Germinal center (tissue), 1 donor: ENCODE measurements around the gene PARD3.

Experiments
- DNase-seq: peaks from one replicate; pipeline ENCODE4 v3.0.0; 2012; ENCODE audit warnings: mixed read lengths, low spot score

Gene PARD3

DNA sequence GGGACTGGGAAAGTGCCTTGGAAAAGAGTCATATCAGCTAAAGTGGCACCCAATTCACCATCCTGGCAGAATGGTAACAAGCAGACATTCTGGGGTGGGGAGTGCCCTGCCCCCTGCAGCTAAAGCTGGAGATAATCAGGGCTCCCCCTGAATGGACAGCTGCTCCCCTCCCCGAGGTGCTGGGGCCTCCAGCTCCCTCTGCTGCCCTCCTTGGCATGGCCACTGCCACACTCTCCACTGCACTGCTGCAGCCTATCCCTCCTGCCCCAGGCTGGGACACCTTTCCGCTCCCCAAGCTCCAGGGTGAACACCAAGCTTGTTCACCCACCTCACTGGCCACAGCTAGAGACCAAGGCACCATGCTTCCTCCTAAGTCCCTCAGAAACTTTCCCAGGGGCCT, 9.8 kb upstream of the PARD3 start:
- DNase-seq: no peak

DNA sequence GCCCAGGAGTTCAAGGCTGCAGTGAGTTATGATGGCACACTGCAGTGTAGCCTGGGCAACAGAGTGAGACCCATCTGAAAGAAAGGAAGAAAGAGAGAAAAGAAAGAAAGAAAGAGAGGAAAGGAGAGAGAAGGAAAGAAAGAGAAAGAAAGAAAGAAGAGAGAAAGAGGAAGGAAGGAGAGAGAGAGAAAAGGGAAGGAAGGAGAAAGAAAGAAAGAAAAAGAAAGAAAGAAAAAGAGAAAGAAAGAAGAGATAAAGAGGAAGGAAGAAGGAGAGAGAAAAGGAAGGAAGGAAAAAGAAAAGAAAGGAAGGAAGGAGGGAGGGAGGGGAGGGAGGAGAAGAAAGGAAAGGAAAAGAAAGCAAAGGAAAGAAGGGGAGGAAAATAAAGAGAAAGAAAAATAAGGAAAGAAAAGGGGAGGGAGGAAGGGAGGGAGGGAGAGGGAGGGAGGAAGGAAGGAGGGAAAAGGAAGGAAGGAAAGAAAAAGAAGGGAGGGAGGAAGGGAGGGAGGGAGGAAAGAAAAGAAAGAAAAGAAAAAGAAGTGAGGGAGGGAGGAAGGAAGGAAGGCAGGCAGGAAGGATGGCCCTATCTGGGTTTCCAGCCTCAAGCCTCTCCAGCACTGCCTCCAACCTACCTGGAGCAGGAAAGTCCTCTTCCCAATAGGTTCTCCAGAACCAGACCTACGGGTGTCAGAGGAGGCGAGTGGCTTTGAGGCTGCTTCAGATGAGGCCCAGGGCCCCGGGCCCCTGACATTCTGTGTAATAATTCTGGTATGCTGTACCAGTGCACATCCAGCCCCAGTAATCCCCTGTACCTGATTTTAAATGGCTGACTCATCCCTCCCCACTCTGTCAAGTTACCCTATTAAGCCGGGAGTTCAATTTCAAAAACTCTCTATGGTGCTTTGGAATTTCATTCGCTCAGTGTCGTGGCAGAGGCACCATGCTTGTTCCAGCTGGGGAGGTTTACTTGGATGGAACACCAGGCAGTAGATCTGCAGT, 6.8 kb upstream of the PARD3 start:
- DNase-seq: no peak

DNA sequence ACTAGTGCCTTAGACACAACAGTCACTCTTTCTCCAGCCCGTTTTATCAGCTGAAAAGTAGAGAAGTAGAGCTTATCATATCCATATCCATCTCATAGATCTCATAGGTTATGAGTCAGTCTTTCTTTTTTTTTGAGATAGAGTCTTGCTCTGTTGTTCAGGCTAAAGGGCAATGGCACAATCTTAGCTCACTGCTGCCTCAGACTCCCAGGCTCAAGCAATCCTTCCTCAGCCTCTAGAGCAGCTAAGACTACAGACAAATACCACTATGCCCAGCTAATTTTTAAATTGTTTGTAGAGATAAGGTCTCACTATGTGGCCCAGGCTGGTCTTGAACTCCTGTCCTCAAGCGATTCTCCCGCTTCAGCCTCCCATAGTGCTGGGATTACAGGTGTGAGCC, 2.5 kb upstream of the PARD3 start:
- no peak for DNase-seq

DNA sequence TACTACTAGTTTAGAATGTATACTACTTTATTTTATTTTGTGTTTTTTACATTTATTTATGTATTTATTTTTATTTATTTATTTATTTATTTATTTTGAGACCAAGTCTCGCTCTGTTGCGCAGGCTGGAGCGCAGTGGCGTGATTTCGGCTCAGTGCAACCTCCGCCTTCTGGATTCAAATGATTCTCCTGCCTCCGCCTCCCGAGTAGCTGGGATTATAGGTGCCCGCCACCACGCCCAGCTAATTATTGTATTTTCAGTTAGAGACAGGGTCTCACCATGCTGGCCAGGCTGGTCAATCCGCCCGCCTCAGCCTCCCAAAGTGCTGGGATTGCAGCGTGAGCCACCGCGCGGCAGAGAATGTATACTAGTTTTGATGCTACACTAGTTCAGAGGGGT, 2.0 kb upstream of the PARD3 start:
- no peak for DNase-seq

DNA sequence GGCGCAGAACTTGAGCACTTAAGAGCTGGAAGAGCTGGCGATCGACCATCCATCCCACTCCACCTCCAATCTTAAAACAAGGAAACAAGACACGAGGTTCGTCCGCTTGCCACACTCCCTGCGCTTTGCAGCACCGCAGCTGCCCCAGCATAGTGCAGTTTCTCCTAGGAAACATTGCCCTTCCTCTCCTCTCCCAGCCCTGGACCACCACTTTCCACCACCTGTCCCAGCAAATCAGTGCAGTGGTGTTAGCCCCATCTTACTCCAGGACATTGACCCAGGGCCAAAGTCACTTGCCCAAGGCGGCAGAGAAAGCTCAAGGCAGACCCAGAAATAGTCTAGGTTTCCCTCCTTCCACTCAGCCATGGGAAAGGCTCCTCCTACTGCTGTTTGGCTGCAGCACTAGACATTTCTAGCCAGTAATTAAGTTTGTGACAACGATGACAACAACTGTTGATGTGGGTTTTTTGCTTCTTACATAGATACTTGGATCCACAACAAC, 1.5 kb upstream of the PARD3 start:
- DNase-seq: no peak

DNA sequence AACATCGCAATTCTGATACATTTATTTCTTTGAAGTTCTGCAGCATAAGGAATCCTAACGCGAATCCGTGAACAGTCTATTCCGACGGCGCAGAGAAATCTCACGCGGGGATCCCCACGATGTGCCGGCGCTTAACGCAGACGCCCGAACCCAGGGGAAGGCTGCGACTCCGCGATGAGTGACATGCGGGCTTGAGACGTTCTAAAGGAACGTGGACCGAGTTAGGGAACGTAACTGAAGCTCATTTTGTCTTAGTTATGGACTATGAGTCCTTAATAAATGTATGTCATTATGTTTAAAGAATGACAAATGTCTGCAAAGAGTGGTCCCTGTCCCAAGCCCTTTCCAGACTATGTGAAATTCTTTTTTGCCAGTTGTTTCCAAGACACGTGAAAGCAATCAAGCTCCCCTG, 995 bp upstream of the PARD3 start:
- DNase-seq: no peak

DNA sequence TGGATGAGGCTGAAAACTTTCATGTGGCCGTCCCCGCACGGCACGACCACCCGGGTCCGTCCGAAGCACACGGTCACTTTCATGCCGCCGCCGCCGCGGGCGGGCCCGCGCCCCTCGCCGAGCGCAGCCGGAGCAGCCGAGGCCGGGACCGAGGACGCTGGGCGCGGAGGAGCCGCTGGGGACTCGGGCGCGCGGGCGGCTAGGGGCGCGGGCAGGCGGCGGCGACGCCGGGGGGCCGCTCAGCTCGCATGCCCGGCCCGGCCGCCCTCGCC, 247 bp downstream of the PARD3 start:
- no peak for DNase-seq

DNA sequence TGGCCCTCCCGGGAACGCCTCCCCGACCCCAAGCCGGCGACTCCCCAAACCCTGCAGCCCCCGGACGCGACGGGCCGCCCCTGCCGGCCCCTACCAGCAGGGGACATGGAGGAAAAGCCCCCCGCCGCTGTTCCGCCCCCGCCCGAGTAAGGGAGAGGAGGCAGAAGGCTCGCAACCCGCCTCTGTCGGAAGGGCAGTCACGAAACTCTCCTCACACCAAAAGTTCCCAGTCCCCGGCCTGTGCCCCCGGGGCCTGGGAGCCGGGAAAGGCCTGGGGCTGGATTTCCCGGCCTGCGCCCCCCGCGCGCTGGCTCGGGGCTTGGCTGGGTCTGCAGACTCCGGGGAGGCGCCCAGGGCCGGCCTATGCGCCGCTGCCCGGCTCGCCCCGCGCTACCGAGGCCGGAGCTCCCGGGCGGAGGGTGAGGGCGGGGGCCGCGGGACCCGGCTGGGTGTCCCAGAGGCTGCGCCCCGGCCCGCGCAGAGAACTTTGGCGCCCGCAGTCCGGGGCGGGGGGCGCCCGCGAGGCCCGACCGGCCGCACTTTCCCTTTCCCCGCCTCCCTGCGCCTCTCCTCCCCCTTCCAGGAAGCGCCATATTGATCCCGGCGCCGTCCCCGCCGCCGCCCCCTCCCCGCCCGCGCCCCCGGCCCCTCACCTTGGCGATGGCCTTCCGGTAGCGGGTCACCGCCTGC, 728 bp downstream of the PARD3 start:
- DNase-seq: no peak

DNA sequence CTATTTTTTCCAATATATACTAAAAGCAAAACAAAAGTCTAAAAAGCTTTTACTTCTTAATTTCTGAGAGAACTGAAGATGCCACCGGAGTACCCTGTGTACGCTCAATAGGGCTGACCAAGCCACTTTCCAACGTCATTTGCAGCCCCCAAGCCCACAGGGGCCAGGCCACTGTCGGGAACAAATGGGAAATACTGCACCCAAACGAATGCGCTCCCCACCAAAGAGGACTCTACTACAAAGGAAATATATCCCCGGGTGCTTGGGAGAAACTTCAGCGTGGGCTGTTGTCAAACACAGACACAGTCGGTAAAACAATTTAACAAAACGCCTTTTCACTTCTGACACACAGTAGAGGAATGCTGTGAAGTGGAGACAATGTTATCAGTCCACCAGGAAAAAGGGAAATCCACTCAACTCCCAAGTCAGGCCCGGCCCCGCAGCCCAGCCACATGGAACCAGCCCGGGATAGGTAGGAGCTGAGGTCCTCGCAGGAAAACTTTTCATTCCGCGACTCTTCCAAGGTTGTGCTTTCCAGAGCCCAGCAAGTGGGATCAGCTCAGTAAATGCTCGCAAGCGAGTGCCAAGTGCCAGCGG, 1.4 kb downstream of the PARD3 start:
- no peak for DNase-seq

DNA sequence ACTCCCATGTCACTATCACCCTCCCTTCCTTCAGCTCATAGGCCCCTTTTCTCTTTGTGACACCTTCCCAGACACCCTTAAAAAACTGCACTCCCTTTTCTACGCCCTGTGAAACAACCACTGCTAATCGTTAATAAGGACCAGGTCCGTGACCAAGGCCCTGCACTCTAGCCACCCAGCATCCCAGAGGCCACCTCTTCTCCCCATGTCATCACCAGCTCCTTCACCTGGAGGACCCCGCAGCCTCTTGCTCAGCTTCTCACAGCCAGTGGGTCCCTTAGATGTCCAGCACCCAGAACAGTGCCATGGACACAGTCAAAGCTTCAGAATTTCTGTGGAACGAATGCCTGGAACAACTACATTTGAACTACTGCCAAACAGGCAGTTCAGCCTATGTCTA, 2.3 kb downstream of the PARD3 start:
- no peak for DNase-seq

DNA sequence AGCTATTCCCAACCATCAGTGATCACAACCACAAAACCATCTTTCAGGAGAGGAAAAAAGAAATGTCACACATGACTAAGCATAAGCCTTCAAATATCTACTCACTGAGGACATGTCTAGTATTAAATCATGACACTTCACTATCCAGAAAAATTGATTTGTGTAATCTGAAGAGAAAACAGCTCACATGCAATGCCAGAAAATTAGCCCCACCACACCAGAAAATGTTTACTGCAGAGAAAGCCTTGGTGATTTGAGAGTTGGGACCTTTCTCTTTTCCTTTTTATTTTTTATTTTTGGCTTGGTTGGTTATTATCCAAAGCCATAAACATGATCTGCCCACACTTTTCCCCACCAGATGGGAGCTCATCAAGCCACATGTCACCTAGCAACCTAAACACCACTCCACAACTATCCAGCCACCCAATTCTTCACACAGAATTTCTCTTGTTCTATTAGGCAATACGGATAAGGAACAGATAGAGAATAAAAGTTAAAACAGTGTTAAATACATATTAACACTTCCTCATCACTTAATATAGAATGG, 3.1 kb downstream of the PARD3 start:
- no peak for DNase-seq

DNA sequence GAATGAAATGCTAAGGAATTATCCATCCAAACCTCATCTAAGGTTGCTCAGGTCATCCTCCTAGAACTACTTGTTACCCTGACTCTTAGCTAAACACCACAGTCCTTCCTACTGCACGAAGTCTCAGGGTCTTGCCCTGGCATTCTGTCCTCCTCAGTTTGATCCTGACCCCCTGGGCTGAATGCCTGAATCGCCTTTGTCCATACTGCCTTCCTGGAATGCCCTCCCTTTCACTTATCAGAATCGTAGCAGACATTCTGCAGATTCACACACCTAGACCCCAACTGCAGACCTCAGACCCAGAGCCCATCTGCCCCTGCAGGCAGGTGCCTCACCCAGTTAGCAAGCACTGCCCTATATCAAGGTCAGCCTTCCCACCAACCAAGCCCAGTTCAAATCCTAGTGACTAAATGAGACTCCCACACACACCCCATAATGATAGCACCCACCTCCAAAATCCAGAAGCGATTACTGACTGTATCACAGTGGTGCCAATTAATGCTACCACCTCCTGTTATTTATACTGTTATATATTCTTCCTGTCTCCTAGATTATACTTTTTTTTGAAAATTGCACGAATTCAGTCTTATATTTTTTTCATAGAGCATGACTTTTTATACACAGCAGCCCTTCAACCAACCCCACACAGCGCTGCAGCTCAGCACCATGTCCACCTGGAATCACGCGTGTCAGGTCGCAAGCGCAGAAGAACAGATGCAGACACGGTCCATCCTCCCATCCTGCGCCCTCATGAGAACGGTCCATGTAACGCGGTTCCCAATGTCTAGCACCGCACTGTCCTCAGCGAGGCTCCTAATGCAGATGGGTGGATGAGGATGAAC, 3.7 kb downstream of the PARD3 start:
- DNase-seq: no peak

DNA sequence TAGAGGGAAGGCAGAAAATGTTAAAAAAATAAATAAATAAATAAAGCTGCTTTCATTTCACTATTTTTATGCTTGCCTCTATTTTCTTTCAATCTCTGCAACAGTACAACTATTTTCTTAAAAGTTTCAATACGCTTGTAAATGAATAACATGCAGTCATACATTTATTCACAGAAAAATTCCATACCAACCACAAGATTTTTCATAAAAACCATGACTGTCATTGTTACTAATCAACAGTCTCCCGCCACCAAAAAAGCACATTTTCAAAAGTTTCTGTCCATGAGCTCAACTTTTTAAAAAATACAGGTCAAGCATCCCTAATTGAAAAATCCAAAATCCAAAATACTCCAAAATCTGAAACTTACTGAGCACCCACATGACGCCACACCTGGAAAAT, 5.3 kb downstream of the PARD3 start:
- no peak for DNase-seq

DNA sequence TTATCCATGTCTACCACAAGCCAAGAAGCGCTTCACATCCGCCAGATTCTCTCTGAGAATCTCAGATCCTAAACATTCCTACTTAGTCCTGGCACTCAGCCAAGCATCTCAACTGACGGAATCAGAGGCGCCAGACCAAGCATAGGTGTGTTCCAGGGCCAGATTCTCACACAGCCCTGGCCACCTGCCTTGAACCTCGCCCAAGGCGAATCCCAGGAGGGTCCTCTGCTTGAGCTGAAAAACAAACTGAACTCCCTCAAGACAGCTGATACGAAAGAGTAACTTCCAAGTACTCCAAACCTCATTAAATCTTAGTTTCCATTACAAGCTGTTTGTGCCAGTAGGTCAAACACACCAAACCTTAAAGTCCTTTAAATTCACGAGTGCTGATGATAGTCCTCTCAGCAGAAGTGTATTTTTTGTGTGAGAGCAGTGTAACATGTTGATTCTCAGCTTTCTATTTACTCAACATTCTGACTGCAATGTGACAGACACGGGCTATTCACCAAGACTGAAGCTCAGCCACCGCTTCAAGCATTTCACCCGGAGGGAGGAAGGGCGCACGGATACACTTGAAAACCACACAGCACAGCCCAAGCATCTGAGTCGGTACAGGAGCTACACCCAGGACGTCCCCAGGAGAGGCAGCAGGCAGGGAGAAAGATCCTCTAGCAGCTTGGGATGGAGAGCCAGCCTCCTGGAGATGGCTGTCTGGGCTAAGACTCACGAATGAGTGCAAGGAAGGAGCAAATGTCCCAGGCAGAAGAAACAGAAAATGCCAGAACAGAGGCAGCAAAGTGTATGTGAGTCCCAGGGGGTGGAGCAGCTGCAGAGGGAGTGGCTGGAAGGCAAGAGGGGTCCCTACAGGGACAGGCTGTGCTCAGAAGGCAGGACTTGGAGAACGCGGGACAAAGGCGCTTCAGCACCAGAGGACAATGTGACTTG, 6.0 kb downstream of the PARD3 start:
- DNase-seq: no peak

DNA sequence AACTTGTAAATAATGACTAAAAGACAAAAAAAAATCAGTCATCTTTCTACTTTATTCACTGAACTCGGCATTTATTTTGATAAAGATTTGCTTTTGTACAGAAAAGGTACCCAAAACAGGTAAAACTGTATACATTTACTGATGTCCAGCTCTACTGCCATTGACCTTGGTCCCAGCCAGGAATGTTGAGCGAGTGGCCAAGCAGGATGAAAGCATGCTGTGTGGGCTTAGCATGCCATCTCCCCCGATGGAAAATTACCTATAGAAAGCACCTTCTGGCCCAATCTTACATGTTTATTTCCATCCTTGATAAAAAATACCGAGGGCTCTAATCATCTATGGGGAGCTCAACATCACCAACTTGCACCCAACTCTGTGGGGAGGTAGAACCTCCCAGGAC, 6.8 kb downstream of the PARD3 start:
- DNase-seq: no peak

DNA sequence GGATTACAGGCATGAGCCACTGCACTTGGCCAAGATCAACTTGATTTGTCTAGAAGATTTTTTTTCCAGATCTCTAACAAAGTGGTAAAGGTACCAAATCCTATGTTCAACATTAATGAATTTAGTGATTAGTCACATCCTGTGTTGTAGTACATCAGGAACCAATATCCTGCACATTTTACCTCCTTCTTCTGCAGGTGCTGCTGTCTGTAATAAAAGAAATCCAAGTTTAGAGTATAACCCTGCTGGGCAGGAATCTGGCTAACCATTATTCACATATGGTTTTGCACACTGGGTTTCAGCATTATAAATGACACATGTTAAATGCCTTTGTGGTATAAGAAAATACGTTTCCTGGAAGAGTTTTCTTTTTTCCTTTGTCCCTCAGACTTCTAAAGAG, 10.8 kb downstream of the PARD3 start:
- no peak for DNase-seq

DNA sequence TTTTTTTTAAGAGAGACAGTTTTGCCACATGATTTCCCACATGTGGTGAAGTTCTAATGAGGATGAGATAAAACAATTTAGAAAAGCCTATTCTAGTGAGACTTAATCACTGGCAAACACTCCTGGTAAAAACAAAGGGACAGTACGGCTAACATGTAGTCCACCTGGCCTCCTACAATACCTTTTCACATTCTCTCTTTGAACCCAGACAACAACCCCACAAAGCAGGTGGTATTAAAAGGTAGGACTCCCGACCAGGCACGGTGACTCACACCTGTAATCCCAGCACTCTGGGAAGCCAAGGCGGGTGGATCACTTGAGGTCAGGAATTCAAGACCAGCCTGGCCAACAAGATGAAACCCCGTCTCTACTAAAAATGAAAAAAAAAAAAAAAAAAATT, 12.4 kb downstream of the PARD3 start:
- DNase-seq: no peak

DNA sequence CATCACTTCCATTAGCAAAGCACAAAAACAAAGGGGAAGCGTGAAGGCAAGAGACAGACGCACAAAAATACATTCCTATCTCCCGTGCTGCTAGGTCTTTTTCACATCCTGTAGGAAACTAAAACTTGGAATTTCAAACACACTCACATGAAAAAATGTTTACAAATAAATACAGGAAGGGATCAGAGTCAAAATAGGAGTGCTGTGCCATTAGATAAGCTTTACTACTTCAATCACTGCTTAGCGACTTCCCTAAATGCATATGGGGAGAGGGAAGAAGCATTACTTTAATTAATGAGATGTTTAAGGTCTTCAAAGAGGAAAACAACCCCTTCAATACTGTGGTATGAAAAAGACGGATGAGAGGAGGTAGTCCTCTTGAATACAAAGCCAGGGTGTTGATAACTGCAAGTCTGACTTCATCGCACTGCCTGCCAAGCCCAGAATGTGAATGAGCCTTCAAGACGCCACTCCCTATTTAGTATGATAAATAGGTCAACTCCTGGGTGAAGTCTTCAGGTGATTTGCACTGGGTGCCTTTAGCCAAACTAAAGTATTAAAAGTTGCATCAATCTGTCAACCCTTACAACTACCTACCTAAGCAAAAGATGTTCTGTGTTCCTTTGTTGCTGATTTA, 13.9 kb downstream of the PARD3 start:
- no peak for DNase-seq

DNA sequence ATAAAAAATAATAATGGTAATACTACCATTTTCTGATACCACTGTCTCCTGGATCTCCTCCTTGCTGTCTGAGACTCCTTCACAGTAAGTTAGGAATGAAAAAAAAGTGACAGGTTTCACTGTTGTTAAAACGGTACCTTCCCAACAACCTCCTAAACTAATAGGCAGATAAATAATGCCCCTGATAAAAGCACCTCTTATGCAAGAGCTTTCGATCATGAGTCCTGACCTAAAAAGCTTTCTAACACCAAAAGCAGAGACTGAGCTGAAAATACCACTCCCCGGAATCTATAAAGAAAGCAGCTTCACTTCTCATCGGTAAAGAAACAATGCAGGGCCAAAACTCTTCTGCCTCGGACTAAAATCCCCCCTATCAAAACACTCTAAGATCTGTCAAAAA, 14.5 kb downstream of the PARD3 start:
- no peak for DNase-seq

DNA sequence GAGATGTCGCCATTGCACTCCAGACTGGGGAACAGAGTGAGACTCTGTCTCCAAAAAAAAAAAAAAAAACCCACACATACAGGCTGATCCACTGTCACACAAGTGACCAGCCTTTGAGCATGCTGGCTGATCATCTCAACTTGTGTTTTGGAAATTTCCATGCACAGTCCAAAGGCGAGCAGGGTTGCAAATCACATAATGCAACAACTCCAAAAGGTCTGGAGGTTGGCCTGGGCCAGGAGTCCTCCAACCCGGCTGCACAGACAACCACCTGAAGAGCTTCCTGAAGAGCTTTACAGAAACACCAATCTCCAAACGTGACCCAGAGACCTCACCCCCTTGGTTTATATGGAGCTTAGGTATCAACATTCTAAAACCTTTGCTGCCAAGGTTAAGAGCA, 16.4 kb downstream of the PARD3 start:
- DNase-seq: no peak
